ENCODE data around the gene OR12D2.
"Not testable (repeated sequence)": the region's sequence is repeated elsewhere in the genome, so short reads cannot be mapped to it uniquely, and the experiment has no call there.

Gene OR12D2, protein sequence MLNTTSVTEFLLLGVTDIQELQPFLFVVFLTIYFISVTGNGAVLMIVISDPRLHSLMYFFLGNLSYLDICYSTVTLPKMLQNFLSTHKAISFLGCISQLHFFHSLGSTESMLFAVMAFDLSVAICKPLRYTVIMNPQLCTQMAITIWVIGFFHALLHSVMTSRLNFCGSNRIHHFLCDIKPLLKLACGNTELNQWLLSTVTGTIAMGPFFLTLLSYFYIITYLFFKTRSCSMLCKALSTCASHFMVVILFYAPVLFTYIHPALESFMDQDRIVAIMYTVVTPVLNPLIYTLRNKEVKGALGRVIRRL

DNA sequence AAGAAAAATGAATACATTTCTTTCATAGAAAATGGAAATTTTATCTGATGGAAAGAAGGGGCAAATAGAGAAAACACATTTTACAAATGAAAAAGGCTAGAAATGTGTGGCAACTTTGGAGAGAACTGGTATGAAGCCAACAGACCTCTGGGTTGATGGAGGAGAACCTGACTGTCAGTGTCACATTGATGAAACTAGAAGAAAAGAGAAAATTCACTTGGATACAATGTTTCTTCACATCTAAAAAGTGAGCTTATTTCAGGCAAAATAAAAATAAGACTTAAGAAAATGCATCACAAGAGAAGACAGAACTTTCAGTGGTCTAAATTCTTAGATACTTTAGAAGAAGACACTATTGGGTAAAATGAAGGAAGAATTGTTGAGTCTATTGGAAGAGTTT, at the start of gene OR12D2:
Gene OR12D2 (plus strand): TSS at position 301 of the 400 bp plus-strand sequence. CDS start 1,069 bp downstream, outside the sequence.
- no peak for DNase-seq (ENCODE audit: low spot score)

DNA sequence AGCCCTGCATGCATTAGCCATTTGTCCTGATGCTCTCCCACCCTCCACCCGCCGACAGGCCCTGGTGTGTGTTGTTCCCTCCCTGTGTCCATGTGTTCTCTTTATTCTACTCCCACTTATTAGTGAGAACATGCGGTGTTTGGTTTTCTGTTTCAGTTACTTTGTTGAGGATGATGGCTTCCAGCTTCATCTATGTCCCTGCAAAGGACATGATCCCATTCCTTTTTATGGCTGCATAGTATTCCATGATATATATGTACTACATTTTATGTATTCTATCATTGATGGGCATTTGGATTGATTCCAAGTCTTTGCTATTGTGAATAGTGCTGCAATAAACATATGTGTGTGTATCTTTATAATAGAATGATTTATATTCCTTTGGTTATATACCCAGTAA, 46.1 kb upstream of the OR12D2 start:
- DNase-seq (ENCODE audit: low spot score) = not testable (repeated sequence)

DNA sequence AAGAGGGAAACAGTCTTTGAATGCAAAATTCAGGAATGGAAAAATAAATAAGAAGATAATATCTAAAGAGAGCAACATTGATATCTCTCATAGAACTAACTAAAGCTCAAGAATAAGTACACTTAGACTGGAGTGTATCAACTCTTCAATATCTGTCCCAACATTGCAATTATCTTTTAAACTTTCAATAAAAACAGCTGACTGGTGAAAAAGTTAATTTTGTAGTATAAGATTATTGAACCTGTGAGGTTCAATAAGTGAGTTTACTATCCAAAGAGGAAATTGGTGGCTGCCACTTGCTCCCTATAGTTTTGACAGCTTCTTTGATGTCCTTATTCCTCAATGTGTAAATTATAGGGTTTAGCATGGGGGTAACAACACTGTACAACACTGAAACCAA, 40.5 kb upstream of the OR12D2 start:
- DNase-seq (ENCODE audit: low spot score) = no peak

- DNase-seq (ENCODE audit: low spot score) = no peak
These were observed 39.8 kb upstream of the OR12D2 start for GRCh38 chr6:29355603-29356002.

GRCh38 chr6:29368765-29369164, 26.7 kb upstream of the OR12D2 start, which contains the start of gene OR5V1:
Gene OR5V1 (minus strand): TSS chr6:29368865. CDS start chr6:29356195, 12,670 bp downstream.
- no peak for DNase-seq (ENCODE audit: low spot score)

- no peak for DNase-seq (ENCODE audit: low spot score)
These were observed 20.2 kb upstream of the OR12D2 start, which contains the start of gene OR12D3 for GRCh38 chr6:29375191-29375590. Gene OR12D3 (minus strand): TSS chr6:29375291. CDS start chr6:29375287, 4 bp downstream.

DNA sequence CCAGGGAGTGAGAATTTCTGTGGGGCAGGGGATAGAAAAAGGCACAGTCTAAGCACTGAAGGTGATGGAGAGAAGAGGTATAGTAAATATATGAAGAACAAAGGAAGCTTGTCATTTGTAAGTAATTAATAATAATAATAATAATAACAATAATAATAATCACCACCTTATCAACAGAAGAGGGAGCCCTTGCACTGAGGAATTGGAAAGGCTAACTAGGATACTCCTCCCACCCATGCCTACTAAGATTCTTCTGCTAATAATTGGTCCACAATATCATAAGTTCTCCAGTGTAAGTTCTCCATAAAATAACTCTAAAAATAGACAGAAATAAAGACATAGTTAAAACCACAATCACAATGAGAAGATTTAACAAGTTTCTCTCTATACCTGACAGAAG, 19.4 kb upstream of the OR12D2 start:
- no peak for DNase-seq (ENCODE audit: low spot score)

GRCh38 chr6:29388533-29388932, 6.9 kb upstream of the OR12D2 start:
- no peak for DNase-seq (ENCODE audit: low spot score)

- no peak for DNase-seq (ENCODE audit: low spot score)
These were observed 4.1 kb downstream of the OR12D2 start for GRCh38 chr6:29399525-29399924.

DNA sequence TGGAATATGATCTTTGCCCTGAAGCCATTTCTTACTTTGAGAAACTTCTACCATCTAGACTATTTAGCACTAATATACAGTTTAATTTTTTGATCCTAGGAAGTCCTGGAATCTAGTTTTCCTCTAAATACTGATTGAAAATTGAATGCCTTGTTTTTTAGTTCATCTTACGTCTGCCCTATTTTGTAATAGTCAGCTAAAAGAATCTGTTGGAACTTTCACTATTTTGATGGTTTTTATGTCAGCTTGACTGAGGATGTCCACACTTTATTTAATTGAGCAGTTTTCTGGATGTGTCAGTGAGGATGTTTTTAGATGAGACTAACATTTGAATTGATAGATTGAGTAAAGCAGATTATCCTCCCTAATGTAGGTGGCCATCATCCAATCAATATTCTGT, 8.4 kb downstream of the OR12D2 start:
- DNase-seq (ENCODE audit: low spot score) = no peak

DNA sequence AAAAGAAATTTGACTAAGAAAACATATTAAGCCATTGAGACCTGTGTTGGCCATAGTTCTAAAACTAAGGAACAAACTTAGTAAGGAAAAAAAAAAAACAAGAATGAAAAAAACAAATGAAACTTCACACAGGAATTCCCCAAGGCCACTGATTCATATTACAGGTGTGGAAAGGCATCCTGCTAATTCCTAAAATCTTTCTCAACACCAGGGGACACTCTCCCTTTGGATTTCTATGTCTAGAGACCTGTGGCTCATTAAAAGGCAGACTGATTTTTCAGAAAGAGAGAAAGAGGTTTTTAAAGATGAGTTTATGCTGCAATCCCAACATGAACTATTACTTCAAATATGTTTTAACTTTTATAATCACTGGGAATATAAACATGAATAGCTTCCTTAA, 19.2 kb downstream of the OR12D2 start, which contains the start of gene OR12D1:
Gene OR12D1 (plus strand): TSS at position 341 of the 400 bp plus-strand sequence.
- no peak for DNase-seq (ENCODE audit: low spot score)

DNA sequence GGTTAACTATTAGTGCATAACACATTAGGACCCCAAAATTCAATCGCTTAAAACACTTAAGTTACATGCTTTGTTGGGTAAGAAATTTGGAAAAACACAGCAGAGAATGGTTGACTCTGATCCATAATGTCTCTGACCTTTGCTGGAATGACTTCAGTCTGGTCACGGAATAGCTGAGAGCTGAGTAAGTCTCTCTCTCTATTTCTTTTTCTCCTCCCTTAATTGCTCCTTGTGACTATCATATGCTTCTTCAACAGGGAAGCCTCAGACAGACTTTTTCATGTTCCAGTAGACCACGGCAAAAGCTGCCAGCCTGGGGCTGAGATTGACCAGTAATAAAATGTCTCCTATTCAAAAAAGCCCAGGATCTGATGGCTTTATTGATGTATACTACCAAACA, 24.1 kb downstream of the OR12D2 start:
- DNase-seq (ENCODE audit: low spot score) = no peak

GRCh38 chr6:29424168-29424567, 28.7 kb downstream of the OR12D2 start:
- DNase-seq (ENCODE audit: low spot score) = no peak

DNA sequence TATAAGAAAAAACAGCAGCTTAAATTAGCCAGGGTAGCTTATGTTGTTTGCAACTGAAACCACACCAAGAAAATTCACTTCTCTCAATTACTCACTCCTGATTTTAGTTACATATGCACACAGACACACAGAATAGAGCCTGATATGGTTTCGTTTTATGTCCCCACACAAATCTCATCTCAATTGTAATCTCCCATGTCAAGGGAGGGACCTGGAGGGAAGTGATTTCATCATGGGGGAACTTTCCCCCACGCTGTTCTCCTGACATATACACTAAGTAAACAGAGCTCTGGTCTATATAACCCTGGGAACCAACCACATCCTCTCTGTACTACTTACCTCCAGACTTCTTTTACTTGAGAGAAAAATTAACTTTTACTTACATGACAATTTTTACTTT, 29.1 kb downstream of the OR12D2 start:
- no peak for DNase-seq (ENCODE audit: low spot score)

GRCh38 chr6:29425075-29425474, 29.6 kb downstream of the OR12D2 start:
- DNase-seq (ENCODE audit: low spot score) = no peak

DNA sequence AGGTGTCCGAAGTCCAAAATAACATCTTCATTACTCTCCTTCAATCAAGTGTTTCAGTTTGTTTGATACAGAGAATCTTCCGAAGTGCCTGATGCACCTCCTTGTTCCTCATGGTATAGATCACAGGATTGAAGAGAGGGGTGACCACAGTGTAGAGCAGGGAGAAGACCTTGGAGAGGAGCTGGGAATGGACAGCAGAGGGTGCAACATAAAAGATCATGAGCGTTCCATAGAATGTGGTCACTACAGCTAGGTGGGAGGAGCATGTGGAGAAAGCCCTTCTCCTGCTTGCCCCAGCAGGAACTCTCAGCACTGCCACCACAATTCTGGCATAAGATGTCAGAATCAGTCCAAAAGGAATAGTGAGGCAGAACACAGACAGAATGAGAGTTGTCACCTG, 31.2 kb downstream of the OR12D2 start:
- DNase-seq (ENCODE audit: low spot score) = no peak

- not testable (repeated sequence) for DNase-seq (ENCODE audit: low spot score)
These were observed 41.3 kb downstream of the OR12D2 start for GRCh38 chr6:29436730-29437129.

DNA sequence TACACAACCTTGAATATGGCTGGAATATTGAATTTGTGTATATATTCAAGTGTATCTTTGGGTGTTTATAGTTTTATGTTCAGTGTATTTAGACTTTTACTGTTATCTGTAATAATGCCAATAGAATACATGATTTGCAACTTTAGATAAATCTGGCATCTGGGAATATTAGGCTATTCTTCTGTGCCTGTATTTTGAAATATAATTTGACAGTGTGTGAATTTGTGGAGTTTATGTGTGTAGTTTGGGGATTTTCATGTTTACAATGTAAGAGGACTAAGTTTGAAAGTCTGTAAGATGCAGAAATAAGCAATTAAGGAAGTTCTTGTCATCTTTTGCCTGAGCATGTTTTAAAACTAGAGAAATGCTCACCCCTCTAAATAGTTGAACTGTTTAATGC, 43.6 kb downstream of the OR12D2 start, which contains the start of gene OR10C1:
Gene OR10C1 (plus strand): TSS at position 301 of the 400 bp plus-strand sequence. CDS start 710 bp downstream, outside the sequence.
- no peak for DNase-seq (ENCODE audit: low spot score)

DNA sequence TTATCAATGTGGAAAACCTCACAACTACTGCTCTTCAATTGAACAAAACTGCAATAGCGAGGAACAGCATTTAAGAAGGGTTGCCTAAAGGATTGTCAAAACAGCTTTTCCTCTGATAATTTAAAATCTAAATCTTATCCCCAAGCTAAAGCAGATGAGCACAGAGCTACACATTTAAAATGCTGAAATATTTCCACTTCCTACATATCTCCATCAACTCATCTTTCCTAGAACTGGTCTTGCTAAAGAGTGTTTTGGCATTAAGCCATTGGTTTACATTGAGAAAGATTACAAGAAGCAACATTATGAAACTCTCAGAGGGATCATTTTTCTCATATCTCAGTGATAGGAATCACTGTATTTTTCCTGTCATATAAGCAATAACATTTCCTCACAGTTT, 47.3 kb downstream of the OR12D2 start:
- DNase-seq (ENCODE audit: low spot score) = no peak

- DNase-seq (ENCODE audit: low spot score) = not testable (repeated sequence)
These were observed 48.6 kb downstream of the OR12D2 start for GRCh38 chr6:29444031-29444430.
